Stimulated activated CD4-positive, alpha-beta T cell treated with anti-CD3 and anti-CD28 coated beads, Interleukin-1b, Interleukin-23, amount 100 ng/mL, for 24 hours (primary cell): ENCODE data around the gene MAPK12.

ENCODE experiments used
- DNase-seq, 4 experiments: peaks; one replicate each; pipeline ENCODE4 v3.0.0-alpha.2; 2020; ENCODE audit warnings: low read depth in 4 of 4, low spot score in 1 of 4

Gene MAPK12

DNA sequence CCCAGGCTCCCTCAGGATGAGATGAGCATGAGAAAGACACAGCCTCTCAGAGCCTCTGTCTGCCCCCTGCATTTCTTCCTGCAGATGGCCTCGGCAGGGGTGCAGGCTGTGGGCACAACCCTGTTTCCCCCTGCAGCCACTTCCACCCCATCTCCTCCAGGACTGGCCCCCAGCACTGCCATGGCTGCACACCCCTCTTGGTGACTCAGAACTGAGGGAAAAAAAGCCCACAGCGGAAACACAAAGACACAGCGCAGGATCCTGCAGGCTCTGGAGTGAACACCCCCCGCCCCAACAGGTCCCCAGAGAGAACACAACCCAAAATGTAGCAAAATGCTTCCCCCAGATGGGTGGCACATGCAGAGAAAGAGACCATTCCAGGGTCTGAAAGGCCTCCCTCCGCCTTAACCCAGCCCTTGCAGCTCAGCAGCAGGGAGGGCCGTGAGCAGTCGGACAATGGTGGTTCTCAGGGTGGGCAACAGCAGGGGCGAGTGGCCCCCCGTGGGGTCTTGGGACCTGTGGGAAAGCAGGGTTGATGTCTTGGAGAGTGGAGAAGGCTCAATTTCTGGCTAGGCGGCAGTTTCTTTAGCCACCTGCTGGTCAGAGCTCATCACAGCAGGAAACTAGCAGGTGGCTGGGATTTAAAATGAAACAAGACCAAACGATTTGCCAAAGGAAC lies 24.6 kb downstream of the MAPK12 start:
- DNase-seq, result no peak

DNA sequence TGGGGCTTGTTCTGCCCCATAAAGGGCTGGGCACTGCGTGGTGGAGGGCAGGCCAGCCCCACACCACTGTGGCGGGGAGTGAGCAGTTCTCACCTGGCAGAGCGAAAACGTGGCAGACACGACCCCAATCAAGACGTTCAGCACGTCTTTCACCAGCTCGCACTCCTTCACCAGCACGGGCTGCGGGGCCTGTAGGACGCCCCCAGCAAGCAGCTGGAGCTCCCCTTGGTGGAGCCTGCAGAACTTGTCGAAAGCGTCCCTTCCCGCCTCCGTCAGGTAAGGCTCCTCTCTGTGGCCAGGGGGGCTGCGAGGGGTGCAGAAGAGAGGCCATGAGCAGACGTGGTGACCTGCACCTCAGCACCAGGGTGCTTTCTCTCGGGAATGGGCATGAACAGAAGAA lies 28.3 kb downstream of the MAPK12 start:
- DNase-seq, result no peak

DNA sequence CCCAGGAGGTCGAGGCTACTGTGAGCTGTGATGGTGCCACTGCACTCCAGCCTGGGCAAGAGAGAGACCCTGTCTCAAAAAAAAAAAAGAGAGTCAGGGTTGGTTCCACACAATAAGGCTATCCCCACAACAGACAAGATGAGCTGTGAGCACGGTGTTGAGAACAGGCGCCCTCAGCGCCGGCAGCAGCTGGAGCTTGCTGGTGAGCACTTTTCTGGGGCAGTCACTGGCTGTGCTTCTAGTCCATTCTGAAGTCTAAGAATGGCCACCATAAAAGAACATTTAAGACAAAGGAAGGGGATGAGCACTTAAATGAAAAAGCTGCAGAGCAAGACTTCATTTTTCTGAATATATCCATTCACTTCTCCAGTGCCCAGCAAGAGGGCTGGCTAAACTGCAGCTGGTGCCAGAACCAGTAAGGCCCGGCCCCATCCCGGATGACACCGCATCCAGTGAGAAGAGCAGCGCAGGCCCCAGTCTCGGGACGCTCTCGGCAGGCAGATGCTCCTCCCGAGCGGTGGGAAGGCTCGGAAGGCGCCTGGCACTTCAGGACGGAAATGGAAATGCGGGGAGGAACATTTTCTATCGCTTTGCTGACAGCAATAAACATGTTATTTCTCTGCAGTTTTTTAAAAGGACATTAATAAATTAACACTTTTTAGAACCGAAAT lies 28.9 kb downstream of the MAPK12 start:
- DNase-seq, result no peak

DNA sequence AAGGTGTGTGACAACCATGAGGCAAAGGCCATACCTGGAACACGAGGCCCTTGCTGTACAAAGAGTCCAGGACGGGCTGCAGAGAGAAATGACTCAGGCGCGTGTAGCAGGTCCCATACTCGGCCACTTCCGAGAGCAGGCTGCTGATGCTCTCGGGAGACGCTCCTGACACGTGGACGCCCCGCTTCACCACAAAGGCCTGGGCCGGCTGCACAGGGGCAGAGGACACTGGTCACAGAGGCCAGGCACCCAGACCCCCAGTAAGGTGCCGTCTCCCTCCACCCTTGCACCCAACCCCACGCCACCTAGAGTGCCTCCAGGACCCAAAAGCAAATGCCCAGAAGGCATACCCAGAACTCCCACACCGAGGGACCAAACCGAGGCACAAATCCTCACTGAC lies 32.1 kb downstream of the MAPK12 start:
- no peak for DNase-seq

DNA sequence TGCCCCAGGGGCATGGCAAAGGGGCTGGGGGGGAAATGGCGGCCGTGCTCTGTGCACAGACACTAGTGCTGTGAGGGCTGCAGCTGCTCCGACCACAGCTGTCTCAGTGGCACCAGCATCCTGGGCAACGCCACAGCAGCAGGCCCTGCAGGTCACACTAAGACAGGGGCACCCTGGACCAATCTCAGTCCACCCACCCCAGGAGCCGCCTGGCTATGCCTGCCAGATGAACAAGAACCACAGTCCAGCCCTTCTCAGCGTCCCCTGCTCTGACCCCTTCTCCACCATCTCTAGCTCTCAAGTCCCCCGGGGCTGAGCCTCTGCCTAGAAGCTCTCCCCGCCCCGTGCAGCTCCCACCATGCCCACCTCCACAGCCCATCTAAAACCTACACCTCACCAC lies 33.1 kb downstream of the MAPK12 start:
- no peak for DNase-seq

DNA sequence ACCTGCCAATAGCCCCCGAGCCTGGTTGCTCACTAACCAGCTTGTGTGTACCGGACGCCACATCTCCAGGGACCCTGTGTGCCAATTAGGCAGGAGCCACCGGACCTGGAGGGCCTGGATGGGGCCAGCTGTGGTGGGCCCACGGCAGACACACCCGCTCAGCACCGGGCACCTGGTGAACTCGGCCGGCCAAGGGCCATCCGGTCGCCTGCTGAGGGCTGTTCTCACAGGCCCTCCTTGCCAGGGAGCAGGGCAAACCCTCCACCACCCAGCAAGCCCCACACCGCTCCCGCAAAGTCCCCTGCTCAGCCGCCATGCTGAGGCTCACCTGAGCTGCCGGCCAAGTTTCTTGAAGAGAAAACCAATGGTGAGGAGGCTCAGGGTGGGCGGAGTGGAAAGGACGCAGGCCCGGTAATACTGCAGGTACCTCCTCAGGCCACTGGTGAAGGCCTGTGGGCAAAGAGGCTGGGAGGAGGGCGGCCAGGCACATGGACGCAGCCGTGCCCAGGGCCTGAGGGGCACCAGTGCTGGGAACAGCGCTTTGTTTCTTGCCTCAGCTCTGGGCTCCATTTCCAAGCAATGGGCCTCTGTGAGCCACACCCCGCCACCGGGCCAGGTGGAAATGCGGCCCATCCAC lies 33.8 kb downstream of the MAPK12 start:
- DNase-seq, result no peak

DNA sequence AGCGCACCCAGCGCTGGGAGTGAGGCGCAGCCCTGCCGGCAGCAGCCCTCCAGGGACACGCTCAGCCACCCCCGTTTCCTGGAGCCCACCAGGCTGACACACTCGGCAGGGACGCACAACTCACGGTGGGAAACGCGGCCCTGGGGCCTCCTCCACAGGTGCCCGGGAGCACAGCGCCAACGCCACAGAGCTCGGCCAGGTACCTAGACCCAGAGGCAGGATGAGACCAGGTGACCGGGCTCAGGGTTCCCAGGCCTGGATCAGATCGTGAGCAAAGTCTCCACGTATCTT lies 34.7 kb downstream of the MAPK12 start:
- DNase-seq, result no peak

DNA sequence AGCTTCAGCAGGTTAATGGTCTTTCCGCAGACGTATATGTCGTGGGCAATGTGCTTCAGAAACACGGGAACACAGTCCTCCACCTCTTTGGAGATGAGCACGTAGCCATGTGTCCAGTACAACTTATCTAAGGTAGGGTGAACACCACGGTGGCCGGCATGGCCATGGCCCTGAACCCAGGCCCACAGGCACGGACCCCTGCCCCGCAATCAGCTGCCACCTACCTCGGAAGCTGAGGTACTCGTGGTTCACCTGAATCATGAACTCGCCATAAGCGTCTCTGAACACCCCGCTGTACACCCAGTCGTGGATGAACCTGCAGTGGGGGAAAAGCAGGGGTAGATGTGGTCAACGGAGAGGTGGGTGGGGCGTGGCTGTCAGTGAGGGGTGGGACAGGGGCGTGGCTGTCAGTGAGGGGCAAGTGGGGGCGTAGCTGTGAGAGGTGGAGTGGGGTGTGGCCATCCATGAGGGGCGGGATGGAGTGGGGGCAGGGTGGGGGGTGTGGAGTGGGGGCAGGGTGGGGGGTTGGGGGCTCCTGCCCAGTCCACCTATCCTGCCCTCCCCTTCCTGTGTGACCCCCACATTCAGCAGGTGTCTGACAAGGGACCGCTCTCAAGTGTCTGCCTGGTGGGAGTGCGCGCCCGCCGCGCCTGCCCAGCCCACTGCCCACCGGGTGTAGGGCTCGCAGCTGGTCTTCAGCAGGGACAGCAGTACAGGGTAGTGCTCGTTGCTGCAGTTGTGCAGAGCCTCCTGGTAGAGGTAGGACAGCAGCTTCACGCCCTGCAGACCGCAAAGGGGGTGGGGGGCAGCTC lies 35.2 kb downstream of the MAPK12 start:
- DNase-seq, result no peak

DNA sequence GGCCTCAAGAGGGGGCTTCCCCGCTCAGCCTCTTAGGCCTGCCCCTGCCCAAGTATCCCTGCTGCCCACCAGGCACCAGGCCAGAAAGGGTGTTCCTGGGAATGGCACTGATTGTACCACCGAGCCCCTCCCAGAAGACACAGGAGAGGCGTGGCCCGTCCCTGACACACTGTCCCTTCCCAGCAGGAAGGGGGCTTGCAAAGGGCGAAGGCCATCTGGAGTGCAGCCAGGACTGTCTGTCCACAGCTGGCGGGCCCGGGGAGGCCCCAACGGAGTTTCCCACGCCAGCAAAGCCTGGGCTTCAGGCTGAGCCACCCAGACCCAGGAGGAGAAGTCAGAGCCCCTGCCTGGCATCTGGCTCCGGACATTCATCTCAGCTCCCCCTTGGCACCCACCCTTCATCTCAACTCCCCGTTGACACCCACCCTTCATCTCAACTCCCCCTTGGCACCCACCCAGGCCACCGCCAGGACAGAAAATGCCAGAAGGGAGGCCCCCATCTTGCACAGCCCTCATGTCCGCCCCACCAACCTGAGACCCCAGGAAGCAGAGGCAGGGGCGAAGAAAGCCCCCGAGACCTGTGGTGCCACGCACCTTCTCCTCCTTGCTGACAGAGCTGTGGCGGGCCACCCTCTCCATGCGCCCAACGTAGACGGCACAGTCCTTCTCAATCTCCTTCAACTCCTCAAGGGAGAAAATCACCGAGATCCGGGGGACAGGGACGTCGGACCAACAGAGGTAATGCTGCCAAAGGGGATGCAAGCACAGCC lies 36.1 kb downstream of the MAPK12 start:
- no peak for DNase-seq

DNA sequence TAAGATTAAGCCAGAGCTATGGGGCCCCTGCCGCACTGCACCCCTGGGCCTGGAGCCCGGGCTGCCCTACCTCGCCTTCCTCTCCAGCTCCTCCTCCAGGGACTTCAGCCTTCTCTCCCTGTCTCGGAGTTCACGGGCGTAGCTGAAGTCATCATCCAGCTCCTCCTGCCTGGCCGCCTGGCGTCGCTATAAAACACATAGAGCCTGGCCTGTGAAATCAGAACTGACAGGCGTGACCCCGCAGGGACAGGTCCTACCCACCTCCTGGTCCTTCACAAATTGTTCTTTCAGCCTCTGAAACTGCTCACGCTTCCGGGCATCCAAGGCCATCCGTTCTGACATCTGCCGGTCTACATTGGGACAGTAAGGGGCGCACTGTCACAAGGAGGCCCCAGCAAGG lies 37.4 kb downstream of the MAPK12 start:
- DNase-seq, result no peak

DNA sequence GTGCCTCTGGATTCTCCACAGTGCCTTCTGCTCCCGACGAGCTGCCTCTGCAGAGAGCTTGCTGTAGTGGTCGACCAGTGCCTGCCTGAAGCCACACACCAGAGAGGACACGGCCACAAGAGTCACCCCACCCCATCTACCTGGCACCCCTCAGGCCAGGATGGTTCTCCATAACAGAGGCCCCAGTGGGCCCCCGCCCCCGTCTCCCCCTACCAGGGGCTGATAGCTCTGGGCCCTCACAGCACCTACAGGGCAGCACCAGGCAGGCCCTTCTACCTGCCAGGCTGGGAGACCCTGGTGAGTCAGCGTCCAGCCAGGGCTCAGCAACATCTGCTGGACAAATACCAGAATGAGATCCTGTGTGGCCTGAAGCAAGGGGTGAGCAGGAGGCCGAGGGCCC lies 39.0 kb downstream of the MAPK12 start:
- DNase-seq, result no peak

DNA sequence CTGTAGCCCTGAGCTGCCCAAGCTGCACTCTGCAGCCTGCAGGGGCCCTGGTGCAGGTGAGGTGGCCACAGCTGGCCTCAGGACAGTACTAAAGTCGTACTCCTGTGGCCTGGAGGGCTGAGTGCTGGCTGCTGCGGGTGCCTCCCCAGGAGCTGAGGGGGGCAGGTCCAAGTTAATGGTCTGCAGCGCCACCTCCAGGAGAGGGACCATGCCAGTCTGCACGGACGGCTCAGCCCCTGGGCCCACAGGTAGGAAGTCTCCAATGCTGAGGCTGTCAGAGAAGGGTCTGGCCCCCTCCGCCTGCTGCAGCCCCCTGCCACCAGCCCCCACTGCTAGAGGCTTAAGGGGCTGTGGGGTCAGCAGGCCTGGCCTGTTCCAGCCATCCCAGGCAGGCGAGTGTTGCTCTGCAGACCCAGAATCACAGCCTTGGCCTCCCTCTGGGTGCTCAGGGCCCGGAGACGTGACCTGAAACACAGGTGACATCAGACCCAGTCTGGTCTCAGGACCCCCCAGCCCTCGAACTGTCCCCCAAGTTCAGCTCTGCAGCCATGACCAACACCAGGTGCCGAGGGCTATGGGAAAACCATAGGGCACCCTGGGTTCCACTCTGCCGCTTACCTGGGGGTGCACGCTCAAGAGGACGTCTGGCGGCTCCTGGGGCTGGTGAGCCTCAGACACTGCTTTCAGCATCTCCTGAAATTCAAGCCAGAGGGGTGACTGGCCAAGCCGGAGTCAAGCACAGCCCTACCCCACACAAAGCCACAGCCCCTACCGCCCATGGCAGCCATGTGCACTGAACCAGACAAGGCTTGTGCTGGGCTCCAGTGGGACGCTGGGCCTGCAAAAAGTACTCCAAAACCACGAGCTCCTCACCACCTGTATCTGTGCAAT lies 39.8 kb downstream of the MAPK12 start:
- DNase-seq, result no peak

DNA sequence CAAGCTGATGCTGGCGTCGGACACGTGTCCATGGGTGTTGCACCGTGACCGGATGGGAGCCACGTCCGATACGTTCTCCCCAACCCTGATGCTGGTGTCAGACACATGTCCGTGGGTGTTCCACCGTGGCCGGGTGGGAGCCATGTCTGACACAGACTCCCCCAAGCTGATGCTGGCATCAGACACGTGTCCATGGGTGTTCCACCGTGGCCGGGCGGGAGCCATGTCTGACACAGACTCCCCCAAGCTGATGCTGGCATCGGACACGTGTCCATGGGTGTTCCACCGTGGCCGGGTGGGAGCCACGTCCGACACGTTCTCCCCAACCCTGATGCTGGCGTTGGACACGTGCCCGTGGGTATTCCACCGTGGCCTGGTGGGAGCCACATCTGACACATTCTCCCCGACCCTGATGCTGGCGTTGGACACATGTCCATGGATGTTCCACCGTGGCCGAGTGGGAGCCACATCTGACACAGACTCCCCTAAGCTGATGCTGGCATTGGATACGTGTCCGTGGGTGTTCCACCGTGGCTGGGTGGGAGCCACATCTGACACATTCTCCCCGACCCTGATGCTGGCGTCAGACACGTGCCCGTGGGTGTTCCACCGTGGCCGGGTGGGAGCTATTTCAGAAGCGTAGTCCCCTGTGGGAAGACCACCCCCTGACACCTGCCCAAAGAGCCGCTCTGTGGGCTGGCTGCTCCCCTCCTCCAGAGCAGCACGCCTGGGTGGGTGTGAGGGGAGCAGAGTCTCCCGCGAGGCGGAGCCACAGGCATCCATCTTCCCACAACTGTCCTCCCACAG lies 40.7 kb downstream of the MAPK12 start:
- DNase-seq, result no peak

DNA sequence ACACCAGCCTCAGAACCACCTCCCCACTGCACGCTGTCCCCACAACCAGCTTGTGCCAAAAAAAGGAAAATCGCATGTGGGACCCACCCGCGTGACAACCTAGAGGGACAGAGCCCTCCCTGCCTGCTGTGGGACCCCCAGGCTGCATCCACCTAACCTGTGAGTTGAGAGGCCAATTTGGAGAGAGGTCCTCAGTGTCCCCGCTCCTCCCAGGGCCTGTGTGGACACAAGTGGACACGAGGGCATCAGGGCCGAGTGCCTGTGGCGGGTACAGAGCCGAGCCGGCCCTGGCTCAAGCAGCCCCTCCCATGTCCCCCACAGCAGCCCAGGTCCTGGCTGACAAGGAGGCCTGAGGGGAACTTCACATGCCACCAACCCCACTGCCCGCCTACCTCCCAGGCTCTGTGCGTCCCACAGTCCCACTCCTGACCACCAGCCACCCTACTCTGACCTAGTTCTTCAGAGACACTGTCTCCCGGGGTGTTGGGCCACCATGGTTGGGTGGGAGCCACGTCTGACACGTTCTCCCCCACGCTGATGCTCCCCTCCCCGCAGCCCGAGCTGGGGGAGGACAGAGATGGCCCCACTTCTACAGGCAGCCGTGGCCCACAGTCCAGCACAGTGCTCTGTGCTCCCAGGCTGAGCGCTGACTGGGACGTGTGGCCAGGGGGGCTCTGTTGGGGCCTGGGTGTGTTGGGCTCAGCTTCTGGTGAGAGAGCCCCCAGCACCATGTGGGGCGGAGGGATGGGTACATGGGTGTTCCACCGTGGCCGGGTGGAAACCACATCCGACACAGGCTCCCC lies 41.5 kb downstream of the MAPK12 start:
- no peak for DNase-seq

DNA sequence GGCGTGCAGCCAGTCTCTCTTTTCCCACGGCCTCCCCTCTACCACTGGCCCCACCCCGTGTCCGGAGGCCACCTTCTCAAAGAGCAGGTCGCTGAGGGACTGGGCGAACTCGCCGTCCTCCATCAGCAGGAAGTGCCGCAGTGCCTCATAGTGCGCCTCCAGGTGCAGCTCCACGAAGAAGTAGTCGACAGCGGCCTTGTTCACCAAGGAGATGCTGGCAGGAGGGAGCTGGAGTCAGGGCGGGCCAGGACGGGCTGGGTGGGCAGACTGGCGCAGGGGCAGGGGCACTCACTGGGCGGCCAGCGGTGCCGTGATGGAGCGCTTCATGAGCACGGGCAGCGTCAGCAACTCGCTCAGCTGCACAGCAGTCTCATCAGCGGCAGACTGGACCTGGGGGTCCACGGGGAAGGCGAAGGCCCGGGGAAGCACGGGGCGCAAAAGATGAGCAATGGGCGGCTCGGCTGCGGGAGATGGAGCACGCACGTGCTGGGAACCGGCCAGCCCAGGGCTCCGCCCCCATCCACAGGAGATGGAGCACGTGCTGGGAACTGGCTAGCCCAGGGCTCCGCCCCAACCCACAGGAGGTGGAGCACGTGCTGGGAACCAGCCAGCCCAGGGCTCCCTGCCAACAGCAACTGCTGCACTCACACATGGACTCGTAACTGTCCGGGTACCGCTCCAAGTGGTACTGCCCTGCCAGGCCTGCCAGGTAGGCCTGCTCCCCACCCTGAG lies 42.3 kb downstream of the MAPK12 start:
- no peak for DNase-seq

DNA sequence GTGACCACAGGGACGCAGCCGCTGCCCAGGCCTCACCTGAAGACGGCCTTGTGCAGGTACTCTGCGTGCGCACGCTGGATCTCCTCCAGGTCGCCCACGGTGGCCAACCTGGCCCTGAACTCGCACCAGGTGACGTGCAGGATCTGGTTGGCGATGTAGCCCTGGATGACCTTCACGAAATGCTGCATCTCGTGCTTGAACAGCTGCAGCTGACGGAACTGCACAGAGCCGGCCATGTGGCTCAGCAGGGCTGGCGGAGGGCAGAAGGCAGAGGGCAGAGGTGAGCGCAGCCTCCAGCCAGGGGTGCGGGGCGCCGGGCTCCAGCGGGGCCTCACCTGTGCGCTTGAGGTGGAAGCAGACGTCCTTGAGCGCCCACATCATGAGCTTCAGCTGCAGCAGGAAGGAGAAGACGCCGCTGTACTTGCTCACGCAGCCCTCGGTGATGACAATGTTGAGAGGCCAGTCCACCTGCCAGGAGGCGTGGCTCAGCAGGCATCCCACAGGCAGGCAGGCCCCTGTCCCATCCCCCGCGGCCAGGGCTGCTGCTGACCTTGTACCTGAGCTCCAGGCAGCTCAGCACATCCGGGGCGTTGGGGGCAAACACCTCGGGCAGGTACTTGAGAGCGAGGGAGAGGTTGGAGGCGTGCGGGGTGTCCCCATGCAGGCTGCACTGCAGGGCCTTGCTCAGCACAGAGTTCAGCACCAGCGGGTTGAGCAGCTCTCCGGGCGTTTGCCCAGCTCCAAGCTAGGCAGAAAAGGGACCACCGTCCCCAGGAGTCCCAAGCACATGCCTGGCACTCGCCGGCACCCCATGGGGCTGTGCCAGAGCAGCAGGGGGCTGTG lies 43.1 kb downstream of the MAPK12 start:
- no peak for DNase-seq

DNA sequence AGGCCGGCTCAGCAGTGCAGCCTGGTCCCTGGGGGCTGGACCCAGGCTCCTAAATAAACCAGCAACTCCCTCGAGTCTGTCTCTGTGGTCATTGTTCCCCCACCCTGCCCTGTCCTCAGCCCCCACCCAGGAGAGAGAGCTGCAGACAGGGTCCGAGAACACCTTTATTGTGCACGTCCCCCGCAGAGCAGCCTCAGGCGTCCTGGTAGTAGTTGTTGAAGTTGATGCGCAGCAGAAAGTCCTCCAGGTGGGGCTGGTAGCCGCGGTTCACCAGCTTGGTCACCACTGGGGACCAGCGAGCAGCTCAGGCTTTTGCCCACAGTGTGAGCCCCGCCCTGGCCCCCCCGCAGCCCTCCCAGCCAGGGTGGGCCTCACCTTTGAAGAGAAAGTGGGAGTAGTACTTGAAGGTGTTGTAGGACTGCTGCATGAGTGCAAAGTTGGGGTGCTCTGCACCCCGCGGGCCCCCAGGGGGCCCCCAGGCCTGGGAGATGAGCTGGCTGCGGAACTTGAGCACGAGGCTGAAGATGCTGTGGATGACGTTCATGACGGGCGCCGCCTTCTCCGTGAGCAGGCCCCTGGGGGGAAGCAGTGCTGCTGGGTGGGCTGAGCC lies 43.8 kb downstream of the MAPK12 start:
- no peak for DNase-seq
